LNCAP (cell line): ENCODE results near the gene PPARA.

Source experiments
- CTCF ChIP-seq: fragments of 450-650 bp; IDR thresholded peaks from 2 replicates; pipeline ENCODE4 v1.5.1; 2017; ENCODE audit warnings: mild to moderate bottlenecking

PPARA gene

GRCh38 chr22:46213052-46213451 is 62.7 kb downstream of the PPARA start:
- no peak for TF ChIP-seq CTCF

GRCh38 chr22:46214149-46214548 is 63.8 kb downstream of the PPARA start:
- TF ChIP-seq CTCF = no peak

- TF ChIP-seq CTCF = no peak
Observed at GRCh38 chr22:46214616-46215015, 64.3 kb downstream of the PPARA start.

GRCh38 chr22:46219636-46220035 is 69.3 kb downstream of the PPARA start:
- no peak for TF ChIP-seq CTCF

- TF ChIP-seq CTCF = no peak
Observed at GRCh38 chr22:46220921-46221320, 70.6 kb downstream of the PPARA start.

- TF ChIP-seq CTCF = no peak
Observed at GRCh38 chr22:46224044-46224897, 73.9 kb downstream of the PPARA start.

GRCh38 chr22:46224898-46225290 is 74.6 kb downstream of the PPARA start:
- TF ChIP-seq CTCF = no peak
